Kidney (tissue), 14 donors: ENCODE results near the gene FKBP8. TPM values are rescaled to one million over a fixed set of nuclear protein-coding genes. Genes with fewer than 3 reads are reported as not detected.

Experiments used
- DNase-seq, 5 donors: peaks; one replicate each; pipeline ENCODE4 v3.0.0-alpha.2; 2013 to 2020
- FAIRE-seq: peaks from 2 replicates; lab custom pipeline; 2012; peaks lifted over from hg19 to GRCh38; lab: Jason Lieb, UNC
- H3K27ac ChIP-seq, 2 donors: one replicate each; pipeline ENCODE4 v1.7.0; 2013; ENCODE audit warnings: low read depth in 2 of 2, low read length in 2 of 2, inconsistent platforms in 1 of 2
- H3K27me3 ChIP-seq: one replicate; pipeline ENCODE4 v1.7.1; 2013; ENCODE audit warnings: low read length, inconsistent platforms; ENCODE audit not compliant: control insufficient read depth, insufficient read depth
- H3K36me3 ChIP-seq, 3 donors: one replicate each; pipeline versions ENCODE4 v1.7.0 to v1.7.1; 2013; ENCODE audit warnings: low read length in 3 of 3, control low read depth in 1 of 3, inconsistent platforms in 1 of 3; ENCODE audit not compliant: insufficient read depth in 3 of 3, control insufficient read depth in 2 of 3
- H3K4me1 ChIP-seq, 3 donors: one replicate each; pipeline versions ENCODE4 v1.7.0 to v1.7.1; 2013; ENCODE audit warnings: low read length in 3 of 3, inconsistent platforms in 1 of 3, low read depth in 1 of 3; ENCODE audit not compliant: control insufficient read depth in 2 of 3, insufficient read depth in 2 of 3
- H3K4me3 ChIP-seq, 3 donors: one replicate each; pipeline versions ENCODE4 v1.7.0 to v1.8.1; 2013; ENCODE audit warnings: low read length in 3 of 3, control low read depth in 1 of 3, inconsistent platforms in 1 of 3
- H3K9ac ChIP-seq, 3 donors: one replicate each; pipeline versions ENCODE4 v1.7.0 to v1.7.1; 2013; ENCODE audit warnings: low read length in 3 of 3, control low read depth in 1 of 3, inconsistent platforms in 1 of 3
- H3K9me3 ChIP-seq, 3 donors: one replicate each; pipeline versions ENCODE4 v1.7.0 to v1.7.1; 2013; ENCODE audit warnings: low read length in 3 of 3, control low read depth in 1 of 3, inconsistent platforms in 1 of 3; ENCODE audit not compliant: control insufficient read depth in 2 of 3, insufficient read depth in 1 of 3
- intact Hi-C: fragments of 100-400 bp; cut with DNase I; formaldehyde crosslinking; loops from one replicate; pipeline ENCODE4 v1.11.1; 2022
- polyA plus RNA-seq: library from polyadenylated mRNA; stranded (reverse); fragments of 350-450 nt; fragmentation: Illumina TruSeq; extraction: RNeasy Lipid Tissue Mini Kit (QIAGEN cat#74804); gene quantifications from one replicate; pipeline ENCODE4 v1.2.3, GENCODE V29; 2014; ENCODE audit warnings: low read depth, low replicate concordance; ENCODE audit not compliant: insufficient read depth
- total RNA-seq: library from RNA; stranded (reverse); fragmentation: NEBNext Ultra II Directional; extraction: Animal tissue kit (Norgen Biotek cat#: 25700); gene quantifications from one replicate; pipeline ENCODE4 v1.2.1, GENCODE V29; 2021
- TF ChIP-seq, protein P1 (sequence below): IDR thresholded peaks from 3 replicates; pipeline ENCODE4 v1.5.1; 2012; ENCODE audit warnings: mild to moderate bottlenecking, moderate library complexity, borderline replicate concordance; ENCODE audit not compliant: insufficient read depth; ENCODE audit errors: extremely low read depth
- donor health status: control.
- donor health status: control.
- donor health status: control.
- donor health status: control.
- donor health status: control.
- donor health status: DM: yes; HTN: yes; CAD: no.
- donor health status: Normal renal cell carcinoma (clear cell type).

The FKBP8 gene
- total and polyA plus RNA-seq, 2 donors from 2014 or later: 207 to 314 TPM

DNA sequence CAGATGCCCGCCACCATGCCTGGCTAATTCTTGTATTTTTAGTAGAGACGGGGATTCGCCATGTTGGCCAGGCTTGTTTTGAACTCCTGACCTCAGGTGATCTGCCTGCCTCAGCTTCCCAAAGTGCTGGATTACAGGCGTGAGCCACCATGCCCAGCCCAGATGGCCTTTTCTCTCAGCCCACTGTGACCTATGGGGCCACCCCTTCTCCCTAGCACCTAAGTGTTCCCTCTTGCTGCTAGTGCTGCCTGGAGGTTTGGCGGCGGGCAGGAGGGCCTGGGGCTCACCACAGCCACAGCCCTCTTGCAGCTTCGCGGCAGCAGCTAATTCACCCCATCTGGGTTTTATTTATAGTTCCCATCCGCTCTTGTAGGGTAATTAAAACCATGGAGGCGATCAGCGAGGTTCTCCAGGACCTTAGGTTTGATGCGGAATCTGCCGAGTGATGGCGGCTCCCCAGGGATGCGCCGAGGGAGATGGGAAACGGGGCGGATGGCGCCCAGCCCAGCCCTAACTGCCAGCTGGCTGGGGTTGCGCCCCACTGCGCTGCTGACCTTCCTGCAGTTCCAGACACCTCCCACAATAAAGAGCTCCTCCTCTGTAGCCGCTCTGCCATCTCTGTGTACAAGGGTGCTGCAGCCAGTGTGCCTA, 48.5 kb upstream of the FKBP8 start:
- intact Hi-C loops: loop anchor here (10.0 kb wide), 1 partner anchor 253 kb away; no protein-coding TSS in a partner anchor
- H3K9me3 ChIP-seq: no peaks in the 10 kb centered on the region
- H3K4me3 ChIP-seq: no peak overlapping the region
- DNase-seq (peak in 1 of 5 donors; percentile 28), FAIRE-seq (no peak)
- no peak overlapping the region for H3K9ac ChIP-seq
- H3K27ac ChIP-seq: no peak overlapping the region
- H3K4me1 ChIP-seq: peaks cover 0 to 19% (median 0%) of the 10 kb centered on the region in 3 donors
- TF ChIP-seq, protein P1, sequence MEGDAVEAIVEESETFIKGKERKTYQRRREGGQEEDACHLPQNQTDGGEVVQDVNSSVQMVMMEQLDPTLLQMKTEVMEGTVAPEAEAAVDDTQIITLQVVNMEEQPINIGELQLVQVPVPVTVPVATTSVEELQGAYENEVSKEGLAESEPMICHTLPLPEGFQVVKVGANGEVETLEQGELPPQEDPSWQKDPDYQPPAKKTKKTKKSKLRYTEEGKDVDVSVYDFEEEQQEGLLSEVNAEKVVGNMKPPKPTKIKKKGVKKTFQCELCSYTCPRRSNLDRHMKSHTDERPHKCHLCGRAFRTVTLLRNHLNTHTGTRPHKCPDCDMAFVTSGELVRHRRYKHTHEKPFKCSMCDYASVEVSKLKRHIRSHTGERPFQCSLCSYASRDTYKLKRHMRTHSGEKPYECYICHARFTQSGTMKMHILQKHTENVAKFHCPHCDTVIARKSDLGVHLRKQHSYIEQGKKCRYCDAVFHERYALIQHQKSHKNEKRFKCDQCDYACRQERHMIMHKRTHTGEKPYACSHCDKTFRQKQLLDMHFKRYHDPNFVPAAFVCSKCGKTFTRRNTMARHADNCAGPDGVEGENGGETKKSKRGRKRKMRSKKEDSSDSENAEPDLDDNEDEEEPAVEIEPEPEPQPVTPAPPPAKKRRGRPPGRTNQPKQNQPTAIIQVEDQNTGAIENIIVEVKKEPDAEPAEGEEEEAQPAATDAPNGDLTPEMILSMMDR: no peak
- peaks cover 0 to 3% (median 2%) of the 10 kb centered on the region in 3 donors for H3K36me3 ChIP-seq
- H3K27me3 ChIP-seq: peaks cover 2% of the 10 kb centered on the region

GRCh38 chr19:18590273-18591272, 47.2 kb upstream of the FKBP8 start:
- Histone ChIP-seq H3K4me1 (peaks cover 0 to 19% (median 0%) of the 10 kb centered on the region in 3 donors), H3K27ac (no peak overlapping the region)
- TF ChIP-seq, protein P1: no peak

GRCh38 chr19:18589380-18590272, 46.3 kb upstream of the FKBP8 start:
- H3K27ac ChIP-seq: peak overlapping the region; percentile 68 to 87
- peak overlapping the region; percentile 66 to 73 (median 71) for H3K4me3 ChIP-seq
- peak; percentile 80 to 92 (median 88) for DNase-seq
- H3K9me3 ChIP-seq: no peaks in the 10 kb centered on the region
- H3K9ac ChIP-seq: peak overlapping the region in 1 of 3 donors; percentile 78
- TF ChIP-seq, protein P1: peak; percentile 22
- H3K36me3 ChIP-seq: peaks cover 0 to 3% (median 2%) of the 10 kb centered on the region in 3 donors
- FAIRE-seq: no peak
- peaks cover 0 to 16% (median 0%) of the 10 kb centered on the region in 3 donors for H3K4me1 ChIP-seq
- no peaks in the 10 kb centered on the region for H3K27me3 ChIP-seq
- intact Hi-C loops: loop anchor here (10.0 kb wide), 1 partner anchor 255 kb away; no protein-coding TSS in a partner anchor

More at GRCh38 chr19:18590273-18591272, 47.2 kb upstream of the FKBP8 start:
- no peak overlapping the region for H3K9ac ChIP-seq
- H3K9me3 ChIP-seq: no peaks in the 10 kb centered on the region
- intact Hi-C loops: loop anchor here (10.0 kb wide), 1 partner anchor 254 kb away; no protein-coding TSS in a partner anchor
- H3K36me3 ChIP-seq: peaks cover 0 to 3% (median 2%) of the 10 kb centered on the region in 3 donors
- peaks cover 2% of the 10 kb centered on the region for H3K27me3 ChIP-seq
- H3K4me3 ChIP-seq: peak overlapping the region in 1 of 3 donors; percentile 21
- FAIRE-seq (no peak), DNase-seq (peak; percentile 82 to 96 (median 94))
